DND-41 (cell line): ENCODE data around the gene ITM2B.

Experiments used
- ATAC-seq: fragments of 200-7000 bp; cut with Tn5 transposase; 3 replicates; pipeline ENCODE4 v1.9.1; 2021; ENCODE audit warnings: low read depth; ENCODE audit not compliant: insufficient read depth
- DNase-seq: peaks from one replicate; pipeline ENCODE4 v3.0.0-alpha.2; 2020
- H2AFZ ChIP-seq: 2 replicates; pipeline ENCODE4 v1.6.0; 2012; ENCODE audit warnings: low read depth, low read length
- H3K27ac ChIP-seq: 2 replicates; pipeline ENCODE4 v1.5.1; 2012; ENCODE audit warnings: low read length, inconsistent platforms
- H3K27me3 ChIP-seq: fragments of 200-600 bp; sonication (generic); 2 replicates; pipeline ENCODE4 v1.6.0; 2012; ENCODE audit warnings: low read length, mild to moderate bottlenecking, inconsistent platforms; ENCODE audit not compliant: insufficient read depth, poor library complexity
- H3K36me3 ChIP-seq: 2 replicates; pipeline ENCODE4 v1.5.1; 2012; ENCODE audit warnings: low read length, inconsistent platforms; ENCODE audit not compliant: insufficient read depth
- H3K4me1 ChIP-seq: 2 replicates; pipeline ENCODE4 v1.5.1; 2012; ENCODE audit warnings: mild to moderate bottlenecking, low read length; ENCODE audit not compliant: insufficient read depth
- H3K4me2 ChIP-seq: 2 replicates; pipeline ENCODE4 v1.6.0; 2012; ENCODE audit warnings: mild to moderate bottlenecking, moderate library complexity, low read length, inconsistent platforms; ENCODE audit not compliant: insufficient read depth
- H3K4me3 ChIP-seq, 2 experiments: fragments of 200-600 bp in 1 of 2; shearing (Covaris generic) in 1 of 2; 2 replicates each; pipeline ENCODE4 v1.5.1; 2012 to 2016; ENCODE audit warnings: inconsistent platforms in 2 of 2, low read length in 2 of 2, mild to moderate bottlenecking in 2 of 2, low read depth in 1 of 2, moderate library complexity in 1 of 2
- H3K79me2 ChIP-seq: 2 replicates; pipeline ENCODE4 v1.6.0; 2012; ENCODE audit warnings: low read length, inconsistent platforms; ENCODE audit not compliant: insufficient read depth
- H3K9ac ChIP-seq: 2 replicates; pipeline ENCODE4 v1.6.0; 2012; ENCODE audit warnings: low read depth, mild to moderate bottlenecking, inconsistent platforms, low read length, moderate library complexity
- H3K9me3 ChIP-seq: 2 replicates; pipeline ENCODE4 v1.5.1; 2012; ENCODE audit warnings: low read length, moderate library complexity, mild to moderate bottlenecking, inconsistent platforms; ENCODE audit not compliant: insufficient read depth, severe bottlenecking
- H4K20me1 ChIP-seq: 2 replicates; pipeline ENCODE4 v1.6.0; 2012; ENCODE audit warnings: low read length; ENCODE audit not compliant: insufficient read depth
- EZH2 ChIP-seq: IDR thresholded peaks from 3 replicates; pipeline ENCODE4 v1.6.1; 2012; ENCODE audit warnings: borderline replicate concordance, low read depth, mild to moderate bottlenecking, moderate library complexity, low read length, inconsistent platforms; ENCODE audit not compliant: severe bottlenecking
- TF ChIP-seq, protein P1 (sequence below): IDR thresholded peaks from 2 replicates; pipeline ENCODE4 v1.5.1; 2012; ENCODE audit warnings: borderline replicate concordance, low read length, moderate library complexity, mild to moderate bottlenecking; ENCODE audit not compliant: poor library complexity, severe bottlenecking; ENCODE audit errors: extremely low read depth

Gene ITM2B

DNA sequence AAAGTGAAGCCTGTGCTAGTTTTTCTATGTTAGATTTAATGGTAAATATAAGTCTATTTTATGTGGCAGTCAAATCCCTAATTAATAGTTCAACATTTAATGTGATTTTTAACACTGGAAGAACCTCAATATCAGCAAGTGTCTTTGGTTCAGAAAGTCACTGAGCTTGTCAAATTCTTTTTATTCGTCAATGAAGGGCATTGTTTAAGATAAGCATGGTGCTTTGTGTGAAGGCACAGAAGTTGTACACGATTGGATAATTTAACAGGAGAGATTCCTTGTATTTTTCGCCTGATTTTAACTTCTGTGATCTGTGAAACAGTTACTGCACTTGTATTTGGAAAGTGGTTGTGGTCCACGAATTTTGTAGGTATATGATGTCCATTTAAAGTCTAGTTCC is 40.3 kb downstream of the ITM2B start:
- TF ChIP-seq EZH2, result no peak
- TF ChIP-seq, protein P1, sequence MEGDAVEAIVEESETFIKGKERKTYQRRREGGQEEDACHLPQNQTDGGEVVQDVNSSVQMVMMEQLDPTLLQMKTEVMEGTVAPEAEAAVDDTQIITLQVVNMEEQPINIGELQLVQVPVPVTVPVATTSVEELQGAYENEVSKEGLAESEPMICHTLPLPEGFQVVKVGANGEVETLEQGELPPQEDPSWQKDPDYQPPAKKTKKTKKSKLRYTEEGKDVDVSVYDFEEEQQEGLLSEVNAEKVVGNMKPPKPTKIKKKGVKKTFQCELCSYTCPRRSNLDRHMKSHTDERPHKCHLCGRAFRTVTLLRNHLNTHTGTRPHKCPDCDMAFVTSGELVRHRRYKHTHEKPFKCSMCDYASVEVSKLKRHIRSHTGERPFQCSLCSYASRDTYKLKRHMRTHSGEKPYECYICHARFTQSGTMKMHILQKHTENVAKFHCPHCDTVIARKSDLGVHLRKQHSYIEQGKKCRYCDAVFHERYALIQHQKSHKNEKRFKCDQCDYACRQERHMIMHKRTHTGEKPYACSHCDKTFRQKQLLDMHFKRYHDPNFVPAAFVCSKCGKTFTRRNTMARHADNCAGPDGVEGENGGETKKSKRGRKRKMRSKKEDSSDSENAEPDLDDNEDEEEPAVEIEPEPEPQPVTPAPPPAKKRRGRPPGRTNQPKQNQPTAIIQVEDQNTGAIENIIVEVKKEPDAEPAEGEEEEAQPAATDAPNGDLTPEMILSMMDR, result no peak
- H3K27me3 ChIP-seq, result no peaks in the 10 kb centered on the region
- no peak for ATAC-seq

DNA sequence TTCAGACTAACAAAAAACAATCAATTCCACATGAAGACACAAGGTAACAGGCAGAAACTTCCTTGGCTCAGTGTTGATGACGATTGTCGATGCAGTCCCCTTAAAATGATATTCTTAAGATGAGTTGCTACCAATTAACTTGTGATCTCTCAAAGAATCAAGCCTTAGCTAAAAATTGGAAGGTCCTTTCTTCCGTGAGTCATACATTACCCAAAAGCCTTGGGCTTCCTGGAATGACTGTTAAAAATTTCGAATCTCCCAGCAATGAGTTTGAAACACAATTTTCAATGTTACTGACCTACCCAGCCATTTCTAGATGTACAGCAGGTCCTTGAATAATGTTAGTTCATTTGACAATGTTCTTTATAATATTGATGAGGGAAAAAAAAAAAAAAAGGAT is 42.5 kb downstream of the ITM2B start:
- no peak overlapping the region for H2AFZ ChIP-seq
- DNase-seq, result no peak

More for the DNA sequence above, 40.3 kb downstream of the ITM2B start:
- no peak overlapping the region for H3K4me3 ChIP-seq
- H3K4me2 ChIP-seq, result no peak overlapping the region
- no peaks in the 10 kb centered on the region for H4K20me1 ChIP-seq
- H3K9ac ChIP-seq, result no peak overlapping the region
- no peaks in the 10 kb centered on the region for H3K9me3 ChIP-seq
- H3K79me2 ChIP-seq, result no peaks in the 10 kb centered on the region
- no peaks in the 10 kb centered on the region for H3K4me1 ChIP-seq
- no peak for DNase-seq
- no peak overlapping the region for H2AFZ ChIP-seq
- H3K27ac ChIP-seq, result no peak overlapping the region
- peaks cover 11% of the 10 kb centered on the region; the same call in 1 of the 2 replicates for H3K36me3 ChIP-seq

DNA sequence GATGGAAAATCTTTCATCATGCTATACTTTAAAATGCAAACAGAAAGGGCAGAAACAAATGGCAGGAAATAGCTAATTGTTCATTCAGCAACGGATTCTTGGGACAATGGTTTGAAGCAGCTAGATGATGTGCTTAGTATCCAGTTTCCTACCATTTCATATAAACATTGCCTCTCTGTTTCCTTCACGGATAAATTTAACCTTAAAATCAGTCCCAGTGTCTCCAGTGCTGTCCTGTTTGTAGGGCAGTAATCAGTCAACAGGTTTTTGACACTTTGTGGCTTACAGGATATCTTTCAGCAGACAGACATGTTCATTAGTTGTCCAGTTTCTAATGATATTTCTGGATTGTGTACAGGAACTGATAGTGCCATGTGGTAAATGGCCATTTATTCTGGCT is 45.8 kb downstream of the ITM2B start:
- H3K27me3 ChIP-seq, result no peaks in the 10 kb centered on the region
- H2AFZ ChIP-seq, result no peak overlapping the region
- no peaks in the 10 kb centered on the region for H3K4me1 ChIP-seq
- H3K4me3 ChIP-seq, result no peak overlapping the region
- TF ChIP-seq, protein P1, result no peak
- TF ChIP-seq EZH2, result no peak
- no peaks in the 10 kb centered on the region for H3K36me3 ChIP-seq
- no peak overlapping the region for H3K27ac ChIP-seq
- ATAC-seq, result no peak
- no peaks in the 10 kb centered on the region for H3K9me3 ChIP-seq
- no peaks in the 10 kb centered on the region for H4K20me1 ChIP-seq
- DNase-seq, result no peak
- no peaks in the 10 kb centered on the region for H3K79me2 ChIP-seq
- no peak overlapping the region for H3K4me2 ChIP-seq
- no peak overlapping the region for H3K9ac ChIP-seq

More for the DNA sequence above, 42.5 kb downstream of the ITM2B start:
- no peaks in the 10 kb centered on the region for H4K20me1 ChIP-seq
- no peak overlapping the region for H3K4me2 ChIP-seq
- H3K9me3 ChIP-seq, result no peaks in the 10 kb centered on the region
- H3K4me1 ChIP-seq, result no peaks in the 10 kb centered on the region
- no peaks in the 10 kb centered on the region for H3K79me2 ChIP-seq
- no peak overlapping the region for H3K4me3 ChIP-seq
- no peak for ATAC-seq
- no peak overlapping the region for H3K27ac ChIP-seq
- no peaks in the 10 kb centered on the region for H3K36me3 ChIP-seq
- H3K27me3 ChIP-seq, result no peaks in the 10 kb centered on the region
- TF ChIP-seq, protein P1, result no peak
- TF ChIP-seq EZH2, result no peak
- H3K9ac ChIP-seq, result no peak overlapping the region

DNA sequence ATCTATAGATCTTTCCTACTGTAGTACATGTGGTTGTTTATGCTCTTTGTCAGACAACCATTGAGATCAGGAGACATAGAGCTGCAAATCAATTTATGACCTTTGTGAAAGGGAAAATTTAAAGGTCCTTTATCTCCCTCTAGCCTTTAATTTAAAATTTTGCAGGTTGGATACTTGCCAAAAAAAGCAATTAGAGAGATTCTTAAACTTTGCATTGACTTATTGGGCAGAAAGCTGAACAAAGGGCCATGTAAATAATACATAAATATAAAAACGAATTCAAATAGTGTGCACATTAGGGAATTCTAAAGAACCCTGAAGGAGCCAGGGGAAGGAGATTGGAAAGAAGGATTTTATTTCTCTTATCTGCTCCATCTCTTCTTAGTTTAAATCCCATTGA is 48.5 kb downstream of the ITM2B start:
- Histone ChIP-seq H3K4me1 (no peaks in the 10 kb centered on the region), H3K4me2 (no peak overlapping the region), H3K4me3 (no peak overlapping the region), H3K27me3 (no peaks in the 10 kb centered on the region), H3K9ac (no peak overlapping the region), H3K9me3 (no peaks in the 10 kb centered on the region), H3K27ac (no peak overlapping the region), H3K79me2 (no peaks in the 10 kb centered on the region), H4K20me1 (no peaks in the 10 kb centered on the region), H3K36me3 (no peaks in the 10 kb centered on the region), H2AFZ (no peak overlapping the region)
- no peak for TF ChIP-seq EZH2
- TF ChIP-seq, protein P1, result no peak
- DNase-seq (no peak), ATAC-seq (no peak)
